Amniotic stem cell (primary cell): Measurements from ENCODE around the gene UBE3A.

ENCODE experiments used
- DNase-seq: peaks from one replicate; lab custom pipeline; 2025; lab: John Stamatoyannopoulos, UW

Gene UBE3A

DNA sequence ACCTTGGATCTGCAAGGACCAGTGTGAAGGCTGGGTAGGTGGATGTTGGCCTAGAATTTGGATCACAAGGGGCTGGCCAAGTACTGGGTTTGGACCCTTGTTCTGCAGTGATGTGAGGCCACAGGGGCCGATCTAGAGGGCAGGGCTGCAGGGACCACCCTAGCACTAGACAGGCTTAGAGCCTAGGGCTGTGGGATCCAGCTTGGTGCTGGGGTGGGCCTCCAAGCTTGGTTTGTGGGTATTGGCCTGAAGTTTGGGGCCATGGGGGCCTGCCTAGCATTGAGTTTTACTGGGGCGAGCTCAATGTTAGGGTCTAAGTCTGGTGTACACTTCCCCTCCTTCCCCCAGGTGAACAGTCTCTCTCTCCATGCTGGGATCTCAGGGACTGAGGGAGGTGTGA is 36.5 kb downstream of the UBE3A start:
- DNase-seq = no peak

- DNase-seq = no peak
These were observed 37.3 kb downstream of the UBE3A start for GRCh38 chr15:25401501-25401900.

DNA sequence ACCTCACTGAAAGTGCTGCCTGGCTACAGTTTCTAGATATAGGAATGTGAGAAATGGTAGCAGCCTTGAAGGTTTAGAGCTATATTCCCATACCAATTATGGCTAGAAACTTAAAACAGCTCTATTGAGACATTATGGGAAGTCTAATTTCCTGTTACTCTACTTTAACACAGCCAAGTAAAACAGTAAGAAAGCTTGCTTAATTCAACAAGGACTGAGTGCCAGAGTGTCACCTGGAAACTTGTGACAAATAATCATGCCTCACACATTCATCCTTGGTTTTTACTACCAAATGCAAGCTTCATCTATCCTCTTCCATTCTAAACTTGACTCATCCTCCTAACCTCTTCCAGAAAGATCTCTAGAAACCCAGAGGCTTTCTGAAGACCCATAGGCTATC is 41.7 kb downstream of the UBE3A start:
- no peak for DNase-seq

- no peak for DNase-seq
These were observed 43.9 kb downstream of the UBE3A start for GRCh38 chr15:25394898-25395297.

- no peak for DNase-seq
These were observed 46.0 kb downstream of the UBE3A start for GRCh38 chr15:25392806-25393205.

DNA sequence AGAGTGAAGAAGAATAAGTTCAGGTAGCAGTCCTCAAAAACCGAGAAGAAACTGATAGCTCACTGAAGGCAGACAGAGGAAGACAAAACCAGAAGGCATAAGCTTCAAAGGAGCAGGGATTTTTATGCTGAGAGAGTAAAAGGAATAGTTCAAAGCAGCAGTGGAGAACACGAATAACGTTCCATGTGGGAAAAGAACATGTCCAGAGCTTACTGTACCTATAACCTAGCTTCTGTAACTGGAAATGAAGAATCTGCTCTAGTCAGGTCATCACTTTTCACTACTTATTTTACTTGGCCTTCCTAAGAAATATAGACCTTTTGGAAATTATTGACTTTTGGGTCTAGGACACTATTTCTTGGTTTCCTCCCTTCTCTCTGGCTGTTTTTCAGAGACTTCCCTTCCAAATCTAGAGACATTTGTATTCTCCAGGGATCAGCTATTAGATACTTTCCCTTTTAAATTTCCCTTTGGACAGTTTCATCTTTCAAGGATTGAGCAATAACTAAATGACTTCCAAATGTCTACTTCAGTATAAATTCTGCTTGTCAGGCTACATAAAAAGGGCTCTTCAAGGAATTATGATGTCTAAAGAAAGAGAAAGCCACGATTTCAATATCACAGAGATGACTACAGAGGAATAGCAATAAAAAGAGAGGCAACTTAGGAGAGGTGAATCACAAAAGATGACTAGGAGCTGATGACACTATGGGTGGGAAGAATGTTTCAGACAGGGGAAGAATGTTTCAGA is 46.7 kb downstream of the UBE3A start:
- no peak for DNase-seq

- no peak for DNase-seq
These were observed 52.8 kb downstream of the UBE3A start for GRCh38 chr15:25385986-25386385.

DNA sequence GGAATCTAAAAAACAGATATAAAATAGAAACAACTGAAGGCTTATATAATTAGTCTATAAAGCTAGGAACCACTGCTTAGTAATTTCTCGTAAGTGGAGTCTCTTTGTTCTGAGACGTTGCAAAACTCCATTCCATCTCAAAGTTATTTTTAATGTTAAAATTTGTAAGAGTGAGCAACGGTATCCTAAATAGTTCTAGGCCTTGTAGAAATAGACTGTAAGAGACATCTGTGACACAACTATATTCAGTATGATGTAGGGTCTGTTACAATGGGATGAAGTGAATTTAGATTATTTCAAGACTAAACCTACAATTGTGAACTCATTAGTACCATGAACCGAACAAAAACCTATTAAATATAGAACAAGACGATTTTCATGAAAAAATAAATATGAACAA is 57.2 kb downstream of the UBE3A start:
- DNase-seq = no peak

DNA sequence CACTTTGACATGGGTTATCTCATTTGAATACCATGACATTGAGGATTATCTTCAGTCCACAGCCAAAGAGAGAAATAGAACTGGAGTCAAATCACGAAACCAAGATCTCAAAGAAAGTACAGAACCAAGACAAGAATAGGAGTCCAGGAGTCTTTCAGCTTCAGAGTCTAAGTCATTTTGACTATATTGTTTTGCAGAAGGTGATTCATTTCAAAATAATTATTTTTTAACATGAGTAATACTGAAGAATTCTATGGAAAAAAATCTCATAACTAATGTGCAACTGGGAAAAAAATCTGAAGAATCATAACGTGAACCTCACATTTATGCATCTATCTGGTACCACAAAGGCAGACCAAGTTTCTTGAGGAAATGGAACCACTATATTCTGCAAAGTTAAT is 60.3 kb downstream of the UBE3A start:
- DNase-seq = no peak

GRCh38 chr15:25375557-25375956 is 63.3 kb downstream of the UBE3A start:
- DNase-seq = no peak

DNA sequence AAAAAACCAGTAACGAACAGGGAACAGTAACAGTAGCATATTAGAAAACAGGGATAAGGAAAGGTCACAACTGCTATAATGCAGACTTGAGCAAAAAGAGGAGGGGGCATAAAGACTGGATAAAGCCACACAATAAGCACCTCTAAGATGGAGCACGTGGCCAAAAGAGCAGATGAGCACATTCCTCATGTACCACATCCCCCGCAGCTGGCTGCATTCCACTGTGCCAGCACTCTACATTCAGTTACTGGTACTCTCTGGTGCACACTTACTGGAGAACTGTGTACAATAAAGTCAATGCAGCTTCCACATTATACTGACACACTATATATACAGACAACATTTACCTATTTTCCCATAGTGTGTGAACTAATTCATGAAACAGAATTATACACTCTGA is 64.7 kb downstream of the UBE3A start:
- DNase-seq = no peak

DNA sequence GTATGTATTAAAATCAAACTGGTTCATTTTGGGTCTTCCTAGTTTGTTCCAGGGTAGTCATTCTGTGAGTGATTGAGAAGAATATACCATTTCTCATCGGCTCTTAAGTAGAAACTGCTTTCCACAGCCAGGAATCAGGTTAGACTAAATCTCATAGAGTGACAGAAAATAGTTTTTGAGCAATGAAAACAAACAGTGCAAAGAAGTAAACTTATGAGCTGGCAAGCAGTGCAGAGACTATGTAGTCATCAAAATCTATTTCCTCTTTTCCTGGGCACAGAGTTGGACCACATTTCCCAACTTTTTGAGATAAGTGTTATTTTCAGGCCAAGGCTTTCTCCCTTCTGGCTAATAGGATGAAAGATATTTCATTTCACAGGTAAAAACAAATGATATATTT is 66.5 kb downstream of the UBE3A start:
- no peak for DNase-seq

DNA sequence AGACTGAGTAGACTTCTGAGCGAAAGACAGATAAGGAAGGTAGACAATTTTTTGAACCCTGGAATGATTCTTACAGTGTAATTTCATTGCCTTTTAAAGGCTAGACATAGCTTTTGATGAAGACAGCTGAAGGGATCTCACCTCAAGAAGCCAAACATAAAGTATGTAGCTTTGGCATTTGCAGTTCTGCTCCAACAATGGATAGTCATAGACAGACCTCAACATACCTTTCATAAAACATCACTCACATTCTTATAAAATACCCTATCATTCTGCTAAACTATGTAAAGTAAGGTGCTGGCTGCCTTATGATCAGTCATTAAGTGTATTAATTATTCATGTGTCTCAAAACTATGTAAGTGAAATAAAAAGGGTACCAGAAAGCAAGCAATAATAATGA is 70.0 kb downstream of the UBE3A start:
- DNase-seq = no peak

GRCh38 chr15:25366058-25366457 is 72.8 kb downstream of the UBE3A start:
- DNase-seq = no peak

DNA sequence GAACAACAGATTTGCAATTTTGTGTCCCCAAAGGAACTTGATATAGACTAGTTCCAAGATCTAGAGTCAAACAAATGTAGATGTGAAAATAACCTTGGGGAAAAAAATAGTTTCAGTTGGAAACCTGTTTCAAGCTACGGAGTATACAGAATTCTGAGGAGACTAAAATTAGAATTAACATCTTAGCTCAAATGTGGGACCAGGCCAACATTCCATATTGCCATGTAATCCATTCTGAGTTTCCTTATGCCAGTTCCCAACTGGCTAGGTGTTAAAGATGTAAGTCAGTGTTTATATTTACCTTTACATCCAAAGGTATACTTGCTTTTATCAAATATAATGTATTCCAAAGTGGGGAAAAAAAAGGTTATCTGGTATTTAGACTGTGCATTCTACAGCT is 76.3 kb downstream of the UBE3A start:
- DNase-seq = no peak

- DNase-seq = no peak
These were observed 91.1 kb downstream of the UBE3A start for GRCh38 chr15:25347707-25348106.

GRCh38 chr15:25346371-25346770 is 92.5 kb downstream of the UBE3A start:
- DNase-seq = no peak

DNA sequence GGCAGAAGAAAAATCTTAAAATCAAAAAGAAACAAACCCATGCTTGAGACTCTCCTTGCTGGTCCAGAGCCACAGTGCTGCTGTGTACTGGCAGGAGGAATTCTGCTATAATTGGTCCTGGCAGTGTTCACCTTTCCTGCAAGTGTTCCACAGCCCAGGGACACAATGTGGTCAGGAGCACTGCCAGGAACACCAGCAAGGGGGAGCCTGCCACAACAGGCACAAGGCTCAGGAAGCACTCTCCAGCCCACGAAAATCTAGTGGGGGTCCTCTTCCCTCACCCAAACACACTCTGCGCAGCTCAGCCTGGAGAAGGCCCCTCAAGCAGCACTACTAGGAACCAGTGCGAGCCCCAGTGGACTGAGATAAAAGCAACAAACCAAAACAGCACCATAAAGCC is 92.9 kb downstream of the UBE3A start:
- no peak for DNase-seq

GRCh38 chr15:25342629-25343028 is 96.2 kb downstream of the UBE3A start:
- no peak for DNase-seq

DNA sequence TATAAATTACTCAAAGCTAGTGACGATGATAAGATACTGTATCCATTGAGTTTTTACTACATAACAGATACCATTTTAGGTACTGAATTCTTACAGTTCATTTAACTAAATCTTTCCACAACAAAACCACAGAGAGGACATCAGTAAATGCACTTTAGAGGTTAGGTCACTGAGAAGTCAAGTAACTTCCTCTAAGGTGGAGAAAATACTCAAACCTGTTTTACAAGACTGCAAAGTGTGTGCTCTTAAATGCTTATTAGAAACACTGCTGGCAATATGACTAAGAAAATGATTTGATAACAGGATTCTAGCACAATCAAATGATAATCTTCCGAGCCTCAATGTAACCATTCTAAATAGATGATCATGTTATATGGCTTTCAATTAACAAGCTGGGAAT is 99.4 kb downstream of the UBE3A start:
- DNase-seq = no peak

GRCh38 chr15:25335279-25335678 is 103.5 kb downstream of the UBE3A start:
- no peak for DNase-seq

DNA sequence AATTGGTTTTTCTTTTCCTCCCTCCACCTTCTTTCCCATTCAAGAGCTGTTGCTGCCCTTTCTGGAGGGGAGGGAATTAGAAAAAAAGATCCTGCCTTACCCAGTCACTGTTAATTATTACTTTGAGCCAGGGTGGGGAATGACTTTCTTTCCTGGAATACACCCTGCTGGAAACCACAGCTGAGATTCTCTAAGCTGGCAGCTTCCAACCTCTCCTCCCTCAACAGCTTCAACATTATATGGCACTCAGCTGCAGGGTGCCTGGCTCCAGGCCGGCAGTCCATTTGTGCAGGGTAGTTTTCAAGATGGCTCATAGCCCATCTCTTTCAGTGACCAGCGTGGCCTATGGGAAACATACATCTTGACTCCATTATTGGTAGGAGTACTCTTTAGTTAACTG is 105.8 kb downstream of the UBE3A start:
- no peak for DNase-seq

DNA sequence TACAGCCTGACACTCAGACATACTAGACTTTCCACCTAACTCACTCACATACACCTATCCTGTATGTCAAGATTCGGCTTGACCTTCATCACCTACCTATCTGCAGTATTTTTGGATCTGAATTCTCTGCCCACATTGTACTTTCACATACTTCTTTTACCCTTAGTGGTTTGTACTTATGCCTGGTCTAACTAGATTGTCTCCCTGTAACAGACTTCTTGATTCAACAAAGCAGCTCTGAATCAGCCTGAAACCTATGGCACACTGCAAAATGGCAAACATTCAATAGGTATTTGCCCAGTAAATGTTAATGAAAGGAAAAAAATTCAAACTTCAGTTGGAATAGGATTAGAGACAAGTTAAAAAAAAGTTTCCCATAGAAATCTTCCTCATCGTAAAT is 106.5 kb downstream of the UBE3A start:
- DNase-seq = no peak

DNA sequence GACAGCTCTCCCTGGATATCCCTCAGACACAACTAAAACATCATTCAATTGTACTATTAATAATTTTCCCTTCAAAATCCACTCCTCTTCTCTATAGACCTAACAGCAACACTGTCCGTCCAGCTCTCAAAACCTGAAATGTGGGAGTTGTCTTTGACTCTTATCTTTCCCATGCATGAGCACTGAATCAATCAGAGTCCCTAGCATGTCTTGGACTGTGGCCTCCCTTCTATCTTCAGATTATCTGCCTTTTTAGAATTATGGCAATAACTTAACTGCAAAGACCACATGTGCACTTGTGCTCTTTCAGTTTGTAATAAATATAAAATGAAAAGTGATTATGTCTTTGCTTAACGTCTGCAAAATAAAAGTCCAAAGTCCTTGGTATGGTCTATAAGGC is 107.0 kb downstream of the UBE3A start:
- DNase-seq = no peak

DNA sequence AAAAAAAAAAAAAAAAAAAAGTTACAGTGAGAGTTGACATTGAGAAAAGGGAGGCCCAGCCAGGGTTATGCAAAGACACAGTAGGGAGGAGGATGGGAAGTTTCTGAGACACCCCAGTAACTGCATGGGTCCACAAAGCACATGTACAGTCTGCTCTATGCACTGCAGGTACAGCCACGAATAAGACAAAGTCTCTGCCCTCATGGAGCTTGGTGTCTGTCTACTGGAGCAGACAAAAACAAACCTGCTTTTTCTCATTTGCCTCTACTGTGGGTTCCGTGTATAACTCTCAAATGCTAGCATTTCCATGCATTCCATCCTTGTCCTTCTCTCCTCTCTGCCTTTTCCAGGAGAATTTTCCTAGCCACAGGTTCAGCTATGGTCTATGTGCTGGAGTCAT is 107.4 kb downstream of the UBE3A start:
- no peak for DNase-seq
